HEK293 (cell line): Measurements from ENCODE around the gene OPHN1.

Source experiments
- CTCF ChIP-seq: fragments of 450-650 bp; formaldehyde crosslinking; IDR thresholded peaks from 2 replicates; pipeline ENCODE4 v1.5.1; 2016; ENCODE audit warnings: missing biosample characterization, missing genetic modification characterization
- TCF7L2 ChIP-seq: IDR thresholded peaks from 2 replicates; pipeline ENCODE4 v1.6.1; 2011; ENCODE audit warnings: low read depth, mild to moderate bottlenecking, inconsistent platforms, low read length, moderate library complexity, borderline replicate concordance
- ZFHX2 ChIP-seq: fragments of 450-650 bp; formaldehyde crosslinking; conservative IDR thresholded peaks from 2 replicates; pipeline ENCODE4 v1.5.1; 2016; ENCODE audit warnings: missing biosample characterization, missing genetic modification characterization
- ZNF140 ChIP-seq: fragments of 450-650 bp; formaldehyde crosslinking; IDR thresholded peaks from 2 replicates; pipeline ENCODE4 v1.5.1; 2016; ENCODE audit warnings: missing biosample characterization, missing genetic modification characterization
- ZNF707 ChIP-seq: fragments of 450-650 bp; formaldehyde crosslinking; IDR thresholded peaks from 2 replicates; pipeline ENCODE4 v1.5.1; 2016; ENCODE audit warnings: missing biosample characterization, missing genetic modification characterization
- TF ChIP-seq, protein P1 (sequence below): fragments of 450-650 bp; formaldehyde crosslinking; IDR thresholded peaks from 2 replicates; pipeline ENCODE4 v1.5.1; 2017; ENCODE audit warnings: missing biosample characterization, missing genetic modification characterization

DNA sequence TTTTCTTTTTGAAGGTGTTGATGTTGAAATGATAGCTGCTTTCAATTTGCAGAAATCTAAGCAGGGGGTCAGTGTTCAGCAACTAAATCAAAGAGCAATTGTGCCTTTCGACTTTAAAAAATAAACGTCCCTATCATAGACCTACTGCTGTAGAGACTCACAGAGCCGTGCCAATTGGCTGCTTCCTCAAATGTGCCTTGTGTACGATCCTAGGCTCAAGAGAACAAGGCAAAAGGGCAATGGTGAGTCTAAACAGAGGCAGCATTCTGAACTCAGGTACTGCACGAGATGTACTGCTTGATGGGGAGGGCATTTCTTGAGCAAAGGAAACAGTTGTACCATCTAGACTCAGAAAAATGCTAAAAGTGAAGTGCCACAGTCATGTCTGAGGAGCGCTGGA, 29.8 kb downstream of the OPHN1 start:
- no peak for TF ChIP-seq ZNF140 (tag by site-specific recombination)
- TF ChIP-seq CTCF (tag by site-specific recombination): no peak
- TF ChIP-seq ZNF707 (tag by site-specific recombination): no peak
- TF ChIP-seq TCF7L2: no peak; the same call in 1 of the 2 replicates
- TF ChIP-seq ZFHX2: no peak
- TF ChIP-seq, protein P1, sequence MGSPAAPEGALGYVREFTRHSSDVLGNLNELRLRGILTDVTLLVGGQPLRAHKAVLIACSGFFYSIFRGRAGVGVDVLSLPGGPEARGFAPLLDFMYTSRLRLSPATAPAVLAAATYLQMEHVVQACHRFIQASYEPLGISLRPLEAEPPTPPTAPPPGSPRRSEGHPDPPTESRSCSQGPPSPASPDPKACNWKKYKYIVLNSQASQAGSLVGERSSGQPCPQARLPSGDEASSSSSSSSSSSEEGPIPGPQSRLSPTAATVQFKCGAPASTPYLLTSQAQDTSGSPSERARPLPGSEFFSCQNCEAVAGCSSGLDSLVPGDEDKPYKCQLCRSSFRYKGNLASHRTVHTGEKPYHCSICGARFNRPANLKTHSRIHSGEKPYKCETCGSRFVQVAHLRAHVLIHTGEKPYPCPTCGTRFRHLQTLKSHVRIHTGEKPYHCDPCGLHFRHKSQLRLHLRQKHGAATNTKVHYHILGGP: no peak
